Omental fat pad (tissue), 4 donors: Measurements from ENCODE around the gene RHOV. TPM values are rescaled to one million over a fixed set of nuclear protein-coding genes. Genes with fewer than 3 reads are reported as not detected.

Experiments
- ATAC-seq: fragments of 150-250 bp; one replicate; pipeline ENCODE4 v1.9.1; 2016; ENCODE audit warnings: mild to moderate bottlenecking, moderate library complexity; ENCODE audit not compliant: low FRiP score
- DNase-seq: peaks from one replicate; pipeline ENCODE4 v3.0.0-alpha.2; 2019; ENCODE audit warnings: low spot score
- small RNA-seq: library from RNA; depleted of rRNA; stranded (forward); fragments of <200 nt; gene quantifications from one replicate; pipeline ENCODE3, GENCODE V24; 2016
- total RNA-seq, 4 donors: library from RNA; depleted of rRNA; stranded (reverse); fragments of >200 nt; gene quantifications; one replicate each; pipeline ENCODE4 v1.1.0, GENCODE V29; 2016
- TF ChIP-seq, protein P1 (sequence below), 3 donors: fragments of 450-650 bp; IDR thresholded peaks; one replicate each; pipeline ENCODE4 v1.5.1; 2016 to 2017; ENCODE audit warnings: antibody characterized with exemption in 3 of 3, mild to moderate bottlenecking in 3 of 3, moderate library complexity in 2 of 3

The RHOV gene
- total RNA-seq, 4 donors from 2014 or later: not detected

GRCh38 chr15:40825661-40826422 is 48.2 kb downstream of the RHOV start:
- TF ChIP-seq, protein P1, sequence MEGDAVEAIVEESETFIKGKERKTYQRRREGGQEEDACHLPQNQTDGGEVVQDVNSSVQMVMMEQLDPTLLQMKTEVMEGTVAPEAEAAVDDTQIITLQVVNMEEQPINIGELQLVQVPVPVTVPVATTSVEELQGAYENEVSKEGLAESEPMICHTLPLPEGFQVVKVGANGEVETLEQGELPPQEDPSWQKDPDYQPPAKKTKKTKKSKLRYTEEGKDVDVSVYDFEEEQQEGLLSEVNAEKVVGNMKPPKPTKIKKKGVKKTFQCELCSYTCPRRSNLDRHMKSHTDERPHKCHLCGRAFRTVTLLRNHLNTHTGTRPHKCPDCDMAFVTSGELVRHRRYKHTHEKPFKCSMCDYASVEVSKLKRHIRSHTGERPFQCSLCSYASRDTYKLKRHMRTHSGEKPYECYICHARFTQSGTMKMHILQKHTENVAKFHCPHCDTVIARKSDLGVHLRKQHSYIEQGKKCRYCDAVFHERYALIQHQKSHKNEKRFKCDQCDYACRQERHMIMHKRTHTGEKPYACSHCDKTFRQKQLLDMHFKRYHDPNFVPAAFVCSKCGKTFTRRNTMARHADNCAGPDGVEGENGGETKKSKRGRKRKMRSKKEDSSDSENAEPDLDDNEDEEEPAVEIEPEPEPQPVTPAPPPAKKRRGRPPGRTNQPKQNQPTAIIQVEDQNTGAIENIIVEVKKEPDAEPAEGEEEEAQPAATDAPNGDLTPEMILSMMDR (IDR thresholded peaks at IDR 0.05): no peak
- no peak for DNase-seq
- ATAC-seq: no peak

GRCh38 chr15:40823572-40824343 is 50.3 kb downstream of the RHOV start:
- TF ChIP-seq, protein P1 (IDR thresholded peaks at IDR 0.05): no peak
- DNase-seq (no peak), ATAC-seq (no peak)

Small RNA genes within 50 kb of the gene (small RNA-seq; reads per million reads assigned to genes)
- gene AC025166.1: not detected

Other genes with a start within 250 kb of the RHOV start
- under 1 TPM in 2 of 4 donors, not detected in 2; 0.84 TPM for gene RAD51, start 179.1 kb downstream of the RHOV start, total RNA-seq
- 10 to 100 TPM; 32.8 to 50.8 (median 43.7) TPM for gene RMDN3, start 119.0 kb downstream of the RHOV start, total RNA-seq
- gene GCHFR, start 110.2 kb downstream of the RHOV start, total RNA-seq: 100 to 1,000 TPM in 2 of 4 donors, 10 to 100 TPM in 2; 42.5 to 129 (median 97.1) TPM
- gene C15orf62, start 104.3 kb downstream of the RHOV start, total RNA-seq: 1 to 10 TPM in 1 of 4 donors, under 1 TPM in 2, not detected in 1; 0.19 to 1.3 (median 0.50) TPM
- 10 to 100 TPM; 13.5 to 29.5 (median 21.1) TPM for gene ZFYVE19, start 67.1 kb downstream of the RHOV start, total RNA-seq
- gene DNAJC17, start 66.8 kb downstream of the RHOV start, total RNA-seq: 10 to 100 TPM in 3 of 4 donors, 1 to 10 TPM in 1; 8.8 to 21.1 (median 17.1) TPM
- gene PPP1R14D, start 45.5 kb downstream of the RHOV start, total RNA-seq: not detected
- 10 to 100 TPM in 2 of 4 donors, 1 to 10 TPM in 1, under 1 TPM in 1; 0.95 to 16.2 (median 11.7) TPM for gene SPINT1, start 30.2 kb downstream of the RHOV start, total RNA-seq
- 10 to 100 TPM; 25.2 to 32.9 (median 28.9) TPM for gene VPS18, start 20.2 kb upstream of the RHOV start, total RNA-seq
- gene DLL4, start 55.1 kb upstream of the RHOV start, total RNA-seq: 10 to 100 TPM in 2 of 4 donors, 1 to 10 TPM in 2; 5.8 to 27.6 (median 10.1) TPM
- gene CHAC1, start 79.2 kb upstream of the RHOV start, total RNA-seq: 10 to 100 TPM in 2 of 4 donors, 1 to 10 TPM in 1, under 1 TPM in 1; 0.63 to 63.6 (median 13.4) TPM
- 10 to 100 TPM; 27.9 to 31.6 (median 28.4) TPM for gene INO80, start 242.0 kb upstream of the RHOV start, total RNA-seq